GM12878 (cell line): ENCODE measurements around the gene FLNC. TPM values are rescaled to one million over a fixed set of nuclear protein-coding genes. Genes with fewer than 3 reads are reported as not detected.
A peak's percentile ranks its signal among the peaks of the same experiment; 100 is the strongest.

Experiments used
- ATAC-seq: fragments of 200-7000 bp; cut with Tn5 transposase; 3 replicates; pipeline ENCODE4 v1.9.1; 2020; ENCODE audit warnings: mild to moderate bottlenecking, moderate library complexity
- BruUV-seq: library from RNA; stranded (reverse); fragments of 400-500 nt; replicated peaks from 2 replicates; lab custom pipeline; 2021; lab: Mats Ljungman, UMichigan
- CTCF ChIA-PET: fragments of 300-600 bp; sonication (Branson Sonifier 250); formaldehyde crosslinking; extraction: SDS; loops from one replicate; lab custom pipeline; 2021; ENCODE audit warnings: inconsistent platforms; lab: Yijun Ruan, JAX
- POLR2A ChIA-PET: fragments of 350-600 bp; formaldehyde crosslinking; extraction: SDS; loops from one replicate; lab custom pipeline; 2021; ENCODE audit warnings: inconsistent platforms; lab: Charles Lee
- RAD21 ChIA-PET: fragments of 300-600 bp; sonication (Branson Sonifier 250); formaldehyde crosslinking; loops from one replicate; lab custom pipeline; 2023; ENCODE audit warnings: antibody characterized with exemption; ENCODE audit not compliant: unreplicated experiment; lab: Charles Lee
- SMC1A ChIA-PET: fragments of 300-600 bp; sonication (Branson Sonifier 250); formaldehyde crosslinking; loops from one replicate; lab custom pipeline; 2023; ENCODE audit not compliant: unreplicated experiment, uncharacterized antibody; lab: Charles Lee
- DNase-seq: peaks from one replicate; pipeline ENCODE4 v3.0.0-alpha.2; 2011; ENCODE audit warnings: low read depth, low spot score
- FAIRE-seq: peaks from 3 replicates; lab custom pipeline; 2011; peaks lifted over from hg19 to GRCh38; lab: Jason Lieb, UNC
- H2AFZ ChIP-seq: 2 replicates; pipeline ENCODE4 v1.6.0; 2011; ENCODE audit warnings: low read depth, low read length, control low read depth; ENCODE audit not compliant: control insufficient read depth
- H3K27ac ChIP-seq: 2 replicates; pipeline ENCODE4 v1.5.1; 2011; ENCODE audit warnings: control low read depth; ENCODE audit not compliant: control insufficient read depth, insufficient read depth
- H3K27me3 ChIP-seq, 2 experiments: replicated peaks in 1 of 2; 2 replicates each; pipeline versions ENCODE4 v1.6.0 to v1.6.1; 2011; ENCODE audit warnings: low read length in 1 of 2; ENCODE audit not compliant: control insufficient read depth in 2 of 2, insufficient read depth in 2 of 2
- H3K36me3 ChIP-seq, 2 experiments: 2 replicates each; pipeline ENCODE4 v1.5.1; 2011; ENCODE audit warnings: low read length in 1 of 2; ENCODE audit not compliant: control insufficient read depth in 2 of 2, insufficient read depth in 2 of 2
- H3K4me1 ChIP-seq: 2 replicates; pipeline ENCODE4 v1.6.1; 2011; ENCODE audit warnings: mild to moderate bottlenecking, low read length, moderate library complexity, mixed read lengths; ENCODE audit not compliant: control insufficient read depth, insufficient read depth
- H3K4me2 ChIP-seq: 2 replicates; pipeline ENCODE4 v1.6.0; 2011; ENCODE audit warnings: control low read depth; ENCODE audit not compliant: control insufficient read depth, insufficient read depth
- H3K4me3 ChIP-seq: fragments of 200-600 bp; sonication (generic); 2 replicates; pipeline ENCODE4 v1.5.1; 2016
- H3K79me2 ChIP-seq: 2 replicates; pipeline ENCODE4 v1.6.0; 2011; ENCODE audit warnings: low read length; ENCODE audit not compliant: control insufficient read depth, insufficient read depth
- H3K9ac ChIP-seq: 2 replicates; pipeline ENCODE4 v1.8.0; 2011; ENCODE audit warnings: low read length, control low read depth, mixed read lengths; ENCODE audit not compliant: control insufficient read depth, insufficient read depth
- H3K9me3 ChIP-seq: replicated peaks from 3 replicates; pipeline ENCODE4 v1.5.1; 2011; ENCODE audit warnings: mild to moderate bottlenecking, low read length; ENCODE audit not compliant: control insufficient read depth, insufficient read depth
- H4K20me1 ChIP-seq: 2 replicates; pipeline ENCODE4 v1.6.0; 2011; ENCODE audit not compliant: control insufficient read depth, insufficient read depth
- ASH2L ChIP-seq: fragments of 300-600, 200-600 bp; sonication (generic); IDR thresholded peaks from 2 replicates; pipeline ENCODE4 v1.6.1; 2017; ENCODE audit warnings: low read depth, mild to moderate bottlenecking, borderline replicate concordance
- CREM ChIP-seq: IDR thresholded peaks from 2 replicates; pipeline ENCODE4 v1.6.1; 2014; ENCODE audit warnings: antibody characterized with exemption, low read depth
- DPF2 ChIP-seq: fragments of 450-650 bp; IDR thresholded peaks from 2 replicates; pipeline ENCODE4 v1.6.1; 2017; ENCODE audit warnings: mild to moderate bottlenecking
- RBBP5 ChIP-seq: fragments of 200-600 bp; sonication (generic); conservative IDR thresholded peaks from 2 replicates; pipeline ENCODE4 v1.6.1; 2016
- SREBF2 ChIP-seq: IDR thresholded peaks from 2 replicates; pipeline ENCODE4 v1.6.1; 2012; ENCODE audit warnings: mild to moderate bottlenecking, low read length
- ZNF24 ChIP-seq: fragments of 450-650 bp; IDR thresholded peaks from 2 replicates; pipeline ENCODE4 v1.6.1; 2017; ENCODE audit warnings: antibody characterized with exemption, mild to moderate bottlenecking
- whole genome bisulfite sequencing: methylation state at CpG from one replicate; pipeline ENCODE4 v1.1.6; 2016; ENCODE audit warnings: low lambda C conversion rate; ENCODE audit not compliant: insufficient replicate concordance, insufficient coverage; ENCODE audit errors: missing lambda C conversion rate; 5-methylcytosine and 5-hydroxymethylcytosine counted together
- in situ Hi-C: fragments of 300-500 bp; cut with MboI; formaldehyde crosslinking; loops from 9 replicates; pipeline ENCODE4 v1.14.3; 2018; ENCODE audit warnings: mixed read lengths
- intact Hi-C: fragments of 100-400 bp; cut with micrococcal nuclease; formaldehyde crosslinking; loops from one replicate; pipeline ENCODE4 v1.14.2; 2022; ENCODE audit not compliant: unreplicated experiment
- polyA plus RNA-seq, 11 experiments: library from polyadenylated mRNA; depleted of rRNA in 4 of 11; unstranded in 6 of 11; stranded (reverse) in 5 of 11; fragments of >200 nt; fragmentation: Nextera tagmentation in 4 of 11; fragmentation: Illumina TruSeq in 1 of 11; extraction: Ambion mirVana in 4 of 11; extraction: Trizol in 1 of 11; gene quantifications; 1 replicate in 1 of 11; 2 replicates in 10 of 11; pipeline versions ENCODE4 v1.2.1 to v1.2.3, GENCODE V29; 2011 to 2016; ENCODE audit warnings: inconsistent platforms in 2 of 11, missing spikeins in 2 of 11, low read depth in 1 of 11
- total RNA-seq, 4 experiments: library from RNA; depleted of rRNA in 3 of 4; stranded (reverse); fragments of >200 nt in 3 of 4; fragmentation: Illumina TruSeq in 1 of 4; extraction: Trizol in 1 of 4; gene quantifications; 2 replicates each; pipeline versions ENCODE4 v1.2.1 to v1.2.3, GENCODE V29; 2013 to 2021

Gene FLNC
- total and polyA plus RNA-seq, 10 of the 15 experiments (the other 5 are each of a cell fraction or from before 2014, with no cell fraction given): 0.01 to 0.21 (median 0.06) TPM; not detected in 3

DNA sequence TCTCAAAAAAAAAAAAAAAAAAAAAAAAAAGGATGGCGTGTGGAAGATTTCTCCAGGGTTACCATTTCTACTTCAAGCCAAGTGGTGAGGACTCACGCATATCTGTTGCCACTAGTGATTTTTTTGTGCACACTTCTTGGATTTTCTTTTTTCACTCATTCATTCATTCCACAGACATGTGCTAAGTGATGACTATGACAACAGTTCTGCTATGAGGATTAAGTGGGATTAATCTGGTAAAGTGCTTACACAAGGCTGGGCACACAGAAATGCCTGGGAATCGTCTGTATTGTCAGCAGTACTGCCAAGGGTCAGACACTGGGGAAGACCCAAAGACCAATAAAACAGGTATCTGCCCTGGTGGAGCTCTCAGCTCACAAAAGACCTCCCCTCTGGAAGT is 48.4 kb upstream of the FLNC start:
- 37% methylated on average over 3 of the region's 3 CpGs for WGBS
- no peak for DNase-seq
- H2AFZ ChIP-seq: no peak overlapping the region
- TF ChIP-seq CREM (no peak), DPF2 (no peak), ASH2L (no peak)
- TF ChIP-seq, all 136 proteins: peak for 0
- intact Hi-C loops: no loop called here
- ATAC-seq: no peak
- BruUV-seq: no TSS peak
- Histone ChIP-seq H3K79me2 (no peaks in the 10 kb centered on the region), H3K27me3 (no peaks in the 10 kb centered on the region; a peak in 1 of 4 replicates), H3K36me3 (no peaks in the 10 kb centered on the region), H4K20me1 (no peaks in the 10 kb centered on the region), H3K9me3 (no peaks in the 10 kb centered on the region; the same call in 2 of the 3 replicates), H3K27ac (no peak overlapping the region), H3K4me1 (no peaks in the 10 kb centered on the region), H3K9ac (no peak overlapping the region), H3K4me3 (no peak overlapping the region), H3K4me2 (no peak overlapping the region)
- ChIA-PET POLR2A (interaction anchor here (0.7 kb wide), 1 partner anchor 394 kb away, joined by 5 read pairs; no protein-coding TSS in a partner anchor), RAD21 (interaction anchor here (0.6 to 1.1 kb wide), 3 partner anchors 9 to 161 kb away, joined by 3 to 7 read pairs (median 3); partner anchors contain the start of gene CCDC136), SMC1A (interaction anchor here (1.3 kb wide), 1 partner anchor 109 kb away, joined by 5 read pairs; the partner anchor contains the start of gene GARIN1A), CTCF (no interaction called here)
- in situ Hi-C loops: no loop called here
- no peak for FAIRE-seq

DNA sequence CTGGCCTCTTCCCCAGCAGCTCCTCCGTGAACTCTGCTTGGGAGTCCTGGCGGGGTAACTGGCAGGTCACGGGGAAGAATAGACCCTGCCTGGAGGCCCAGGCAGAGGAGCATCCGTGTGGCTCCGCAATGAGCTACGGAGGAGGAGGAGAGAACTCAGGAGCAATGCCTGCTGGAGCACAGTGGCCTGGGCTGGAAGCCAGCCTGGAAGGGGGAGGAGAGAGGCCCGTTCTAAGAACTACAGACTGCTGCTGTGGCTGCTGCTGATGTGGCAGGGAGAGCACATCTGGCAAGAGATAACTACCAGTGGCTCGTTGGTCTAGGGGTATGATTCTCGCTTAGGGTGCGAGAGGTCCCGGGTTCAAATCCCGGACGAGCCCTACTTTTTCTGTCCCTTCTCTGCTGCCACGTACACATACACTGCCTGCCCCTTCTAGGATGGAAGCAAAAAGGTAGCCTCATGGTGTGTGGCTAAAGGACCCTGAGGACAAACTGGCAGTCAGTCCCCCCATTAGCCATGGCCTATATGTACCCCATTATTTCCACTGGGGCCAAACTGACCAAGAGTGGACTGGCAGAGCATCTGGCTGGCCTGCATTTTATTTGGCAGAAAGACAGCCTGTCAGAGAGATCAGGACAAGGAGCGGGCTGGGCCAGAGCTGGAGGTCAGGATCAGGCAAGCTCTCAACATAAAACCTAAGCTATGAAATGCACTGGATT is 46.9 kb upstream of the FLNC start:
- ChIA-PET CTCF (interaction anchor here (0.9 kb wide), 1 partner anchor 59 kb away, joined by 4 read pairs; no protein-coding TSS in a partner anchor), POLR2A (interaction anchor here (0.5 kb wide), 1 partner anchor 45 kb away, joined by 4 read pairs; no protein-coding TSS in a partner anchor), RAD21 (interaction anchor here (1.1 to 1.2 kb wide), 2 partner anchors 8 to 78 kb away, joined by 3 read pairs; partner anchors contain the start of gene CCDC136), SMC1A (interaction anchor here (1.3 kb wide), 1 partner anchor 110 kb away, joined by 5 read pairs; the partner anchor contains the start of gene GARIN1A)
- no peaks in the 10 kb centered on the region for H3K36me3 ChIP-seq
- no peaks in the 10 kb centered on the region for H3K79me2 ChIP-seq
- TF ChIP-seq RBBP5 (no peak), ZNF24 (peak; percentile 84), SREBF2 (peak; percentile 65; the same call in 1 of the 2 replicates)
- in situ Hi-C loops (no loop called here), intact Hi-C loops (no loop called here)
- ATAC-seq: peak; percentile 82
- H3K27me3 ChIP-seq: no peaks in the 10 kb centered on the region; a peak in 1 of 4 replicates
- no peak overlapping the region for H3K4me2 ChIP-seq
- H2AFZ ChIP-seq: no peak overlapping the region
- H3K27ac ChIP-seq: no peak overlapping the region
- H3K4me1 ChIP-seq: no peaks in the 10 kb centered on the region
- no peak overlapping the region for H3K9ac ChIP-seq
- H3K9me3 ChIP-seq: no peaks in the 10 kb centered on the region; the same call in 2 of the 3 replicates
- H3K4me3 ChIP-seq: no peak overlapping the region
- WGBS: 37% methylated on average over 15 of the region's 15 CpGs
- H4K20me1 ChIP-seq: no peaks in the 10 kb centered on the region
- no peak for DNase-seq
- BruUV-seq: no TSS peak
- no peak for FAIRE-seq
